WTC11 (cell line): ENCODE measurements around the gene RPAIN. TPM values are rescaled to one million over a fixed set of nuclear protein-coding genes. Genes with fewer than 3 reads are reported as not detected.

Experiments
- ATAC-seq: fragments of 200-7000 bp; cut with Tn5 transposase; 2 replicates; pipeline ENCODE4 v1.10.0; 2021; ENCODE audit warnings: mild to moderate bottlenecking, moderate library complexity
- CTCF ChIA-PET: fragments of 300-600 bp; sonication (Branson Sonifier 250); formaldehyde crosslinking; loops from one replicate; lab custom pipeline; 2021; ENCODE audit warnings: antibody characterized with exemption; lab: Charles Lee
- POLR2A ChIA-PET: fragments of 350-600 bp; sonication (Branson Sonifier 250); formaldehyde crosslinking; loops from one replicate; lab custom pipeline; 2021; ENCODE audit warnings: antibody characterized with exemption; lab: Charles Lee
- DNase-seq: peaks from one replicate; pipeline ENCODE4 v3.0.0; 2021; ENCODE audit warnings: low spot score
- H3K27ac Mint-ChIP-seq: 2 replicates; pipeline ENCODE4 v1.8.0; 2021; ENCODE audit warnings: mixed read lengths
- H3K27me3 Mint-ChIP-seq: 2 replicates; pipeline ENCODE4 v1.8.0; 2021; ENCODE audit warnings: low read depth, mild to moderate bottlenecking, moderate library complexity, mixed read lengths
- H3K36me3 Mint-ChIP-seq: 2 replicates; pipeline ENCODE4 v1.8.0; 2021; ENCODE audit warnings: mixed read lengths
- H3K4me1 Mint-ChIP-seq: 2 replicates; pipeline ENCODE4 v1.8.0; 2022; ENCODE audit warnings: mixed read lengths
- H3K4me3 Mint-ChIP-seq: 2 replicates; pipeline ENCODE4 v1.8.0; 2021; ENCODE audit warnings: mild to moderate bottlenecking, moderate library complexity, mixed read lengths
- H3K9me3 Mint-ChIP-seq: 2 replicates; pipeline ENCODE4 v1.8.0; 2021; ENCODE audit warnings: mixed read lengths
- CBFB ChIP-seq: sonication (generic); formaldehyde crosslinking; IDR thresholded peaks from 2 replicates; pipeline ENCODE4 v1.8.1; 2022; ENCODE audit warnings: mild to moderate bottlenecking, low read depth, missing genetic modification reagents
- CREM ChIP-seq: sonication (generic); formaldehyde crosslinking; IDR thresholded peaks from 2 replicates; pipeline ENCODE4 v1.8.1; 2022; ENCODE audit warnings: mild to moderate bottlenecking, missing genetic modification reagents, moderate library complexity
- ETV6 ChIP-seq: sonication (generic); formaldehyde crosslinking; IDR thresholded peaks from 2 replicates; pipeline ENCODE4 v1.8.1; 2022; ENCODE audit warnings: mild to moderate bottlenecking, missing genetic modification reagents
- FOXP1 ChIP-seq: sonication (generic); formaldehyde crosslinking; IDR thresholded peaks from 2 replicates; pipeline ENCODE4 v1.8.0; 2022; ENCODE audit warnings: missing genetic modification reagents, mild to moderate bottlenecking, moderate library complexity, borderline replicate concordance
- IRF2 ChIP-seq: sonication (generic); formaldehyde crosslinking; IDR thresholded peaks from 2 replicates; pipeline ENCODE4 v1.8.0; 2022; ENCODE audit warnings: low read depth, missing genetic modification reagents, borderline replicate concordance
- JUN ChIP-seq: sonication (generic); formaldehyde crosslinking; IDR thresholded peaks from 2 replicates; pipeline ENCODE4 v1.8.0; 2023; ENCODE audit warnings: mild to moderate bottlenecking, missing genetic modification reagents
- NR2C2 ChIP-seq: sonication (generic); formaldehyde crosslinking; IDR thresholded peaks from 2 replicates; pipeline ENCODE4 v1.8.0; 2022; ENCODE audit warnings: mild to moderate bottlenecking, missing genetic modification reagents
- NR3C1 ChIP-seq: sonication (generic); formaldehyde crosslinking; conservative IDR thresholded peaks from 2 replicates; pipeline ENCODE4 v1.8.1; 2023; ENCODE audit warnings: low read depth, mild to moderate bottlenecking, missing genetic modification reagents
- RORB ChIP-seq: fragments of 250-450 bp; sonication (Bioruptor Pico); IDR thresholded peaks from 2 replicates; pipeline ENCODE4 v1.9.0; 2021; ENCODE audit warnings: mild to moderate bottlenecking
- total RNA-seq: library from RNA; stranded (reverse); gene quantifications from 3 replicates; pipeline ENCODE4 v1.2.3, GENCODE V29; 2021
- TF ChIP-seq, protein P1 (sequence below): sonication (generic); formaldehyde crosslinking; IDR thresholded peaks from 2 replicates; pipeline ENCODE4 v1.8.1; 2023; ENCODE audit warnings: mild to moderate bottlenecking, missing genetic modification reagents, borderline replicate concordance
- TF ChIP-seq, protein P2 (sequence below): sonication (generic); formaldehyde crosslinking; IDR thresholded peaks from 2 replicates; pipeline ENCODE4 v1.8.0; 2022; ENCODE audit warnings: mild to moderate bottlenecking, missing genetic modification reagents
- TF ChIP-seq, protein P3 (sequence below): sonication (generic); formaldehyde crosslinking; IDR thresholded peaks from 2 replicates; pipeline ENCODE4 v1.8.1; 2023; ENCODE audit warnings: mild to moderate bottlenecking, missing genetic modification reagents, moderate library complexity
- TF ChIP-seq, protein P4 (sequence below): sonication (generic); formaldehyde crosslinking; IDR thresholded peaks from 2 replicates; pipeline ENCODE4 v1.8.0; 2023; ENCODE audit warnings: missing genetic modification reagents
- TF ChIP-seq, protein P5 (sequence below): sonication (generic); formaldehyde crosslinking; IDR thresholded peaks from 2 replicates; pipeline ENCODE4 v1.8.1; 2023; ENCODE audit warnings: mild to moderate bottlenecking, missing genetic modification reagents

Gene RPAIN
- total RNA-seq, 1 experiment from 2014 or later, result 67.8 TPM

DNA sequence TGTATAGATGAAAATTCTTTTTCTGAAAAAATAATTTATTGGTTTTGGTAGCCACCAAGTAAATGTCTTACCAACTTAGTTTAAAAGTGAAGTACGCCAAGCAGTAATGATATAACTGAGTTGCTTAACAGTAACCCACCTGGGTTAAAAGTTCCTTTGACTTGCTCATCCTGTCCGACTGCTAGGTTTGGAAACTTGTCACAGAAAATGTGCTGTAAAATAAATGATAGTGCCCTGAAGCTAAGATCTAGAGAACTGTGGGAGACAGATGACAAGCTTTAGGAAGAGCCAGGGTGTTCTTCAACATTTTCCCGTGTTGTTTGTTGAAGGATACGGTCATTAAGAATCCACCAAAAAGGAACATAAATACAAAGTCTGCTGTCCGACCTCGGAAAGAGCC, 61.0 kb downstream of the RPAIN start (continued):
- TF ChIP-seq, protein P1, sequence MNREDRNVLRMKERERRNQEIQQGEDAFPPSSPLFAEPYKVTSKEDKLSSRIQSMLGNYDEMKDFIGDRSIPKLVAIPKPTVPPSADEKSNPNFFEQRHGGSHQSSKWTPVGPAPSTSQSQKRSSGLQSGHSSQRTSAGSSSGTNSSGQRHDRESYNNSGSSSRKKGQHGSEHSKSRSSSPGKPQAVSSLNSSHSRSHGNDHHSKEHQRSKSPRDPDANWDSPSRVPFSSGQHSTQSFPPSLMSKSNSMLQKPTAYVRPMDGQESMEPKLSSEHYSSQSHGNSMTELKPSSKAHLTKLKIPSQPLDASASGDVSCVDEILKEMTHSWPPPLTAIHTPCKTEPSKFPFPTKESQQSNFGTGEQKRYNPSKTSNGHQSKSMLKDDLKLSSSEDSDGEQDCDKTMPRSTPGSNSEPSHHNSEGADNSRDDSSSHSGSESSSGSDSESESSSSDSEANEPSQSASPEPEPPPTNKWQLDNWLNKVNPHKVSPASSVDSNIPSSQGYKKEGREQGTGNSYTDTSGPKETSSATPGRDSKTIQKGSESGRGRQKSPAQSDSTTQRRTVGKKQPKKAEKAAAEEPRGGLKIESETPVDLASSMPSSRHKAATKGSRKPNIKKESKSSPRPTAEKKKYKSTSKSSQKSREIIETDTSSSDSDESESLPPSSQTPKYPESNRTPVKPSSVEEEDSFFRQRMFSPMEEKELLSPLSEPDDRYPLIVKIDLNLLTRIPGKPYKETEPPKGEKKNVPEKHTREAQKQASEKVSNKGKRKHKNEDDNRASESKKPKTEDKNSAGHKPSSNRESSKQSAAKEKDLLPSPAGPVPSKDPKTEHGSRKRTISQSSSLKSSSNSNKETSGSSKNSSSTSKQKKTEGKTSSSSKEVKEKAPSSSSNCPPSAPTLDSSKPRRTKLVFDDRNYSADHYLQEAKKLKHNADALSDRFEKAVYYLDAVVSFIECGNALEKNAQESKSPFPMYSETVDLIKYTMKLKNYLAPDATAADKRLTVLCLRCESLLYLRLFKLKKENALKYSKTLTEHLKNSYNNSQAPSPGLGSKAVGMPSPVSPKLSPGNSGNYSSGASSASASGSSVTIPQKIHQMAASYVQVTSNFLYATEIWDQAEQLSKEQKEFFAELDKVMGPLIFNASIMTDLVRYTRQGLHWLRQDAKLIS (CRISPR knock-in tag), result no peak
- TF ChIP-seq, protein P2, sequence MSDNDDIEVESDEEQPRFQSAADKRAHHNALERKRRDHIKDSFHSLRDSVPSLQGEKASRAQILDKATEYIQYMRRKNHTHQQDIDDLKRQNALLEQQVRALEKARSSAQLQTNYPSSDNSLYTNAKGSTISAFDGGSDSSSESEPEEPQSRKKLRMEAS (CRISPR knock-in tag), result no peak
- TF ChIP-seq NR2C2 (CRISPR knock-in tag), result no peak
- TF ChIP-seq, protein P3, sequence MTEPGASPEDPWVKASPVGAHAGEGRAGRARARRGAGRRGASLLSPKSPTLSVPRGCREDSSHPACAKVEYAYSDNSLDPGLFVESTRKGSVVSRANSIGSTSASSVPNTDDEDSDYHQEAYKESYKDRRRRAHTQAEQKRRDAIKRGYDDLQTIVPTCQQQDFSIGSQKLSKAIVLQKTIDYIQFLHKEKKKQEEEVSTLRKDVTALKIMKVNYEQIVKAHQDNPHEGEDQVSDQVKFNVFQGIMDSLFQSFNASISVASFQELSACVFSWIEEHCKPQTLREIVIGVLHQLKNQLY, result no peak

DNA sequence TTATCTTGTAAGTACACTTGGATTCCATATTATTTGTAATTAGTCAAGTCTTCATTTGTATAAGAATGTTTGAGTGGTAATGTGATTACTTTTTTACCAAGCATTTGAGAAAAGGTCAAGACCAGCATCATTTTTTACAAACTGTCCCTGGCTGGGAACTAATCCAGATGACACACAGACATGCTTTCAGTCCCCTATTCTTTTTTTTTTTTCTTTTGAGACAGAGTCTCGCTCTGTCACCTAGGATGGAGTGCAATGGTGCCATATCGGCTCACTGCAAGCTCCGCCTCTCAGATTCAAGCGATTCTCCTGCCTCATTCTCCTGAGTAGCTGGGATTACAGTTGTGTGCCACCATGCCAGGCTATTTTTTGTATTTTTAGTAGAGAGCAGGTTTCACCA, 61.5 kb downstream of the RPAIN start:
- peaks cover 4% of the 10 kb centered on the region; the same call in 1 of the 2 replicates for H3K9me3 Mint-ChIP-seq
- peaks cover 66% of the 10 kb centered on the region for H3K36me3 Mint-ChIP-seq
- POLR2A ChIA-PET, result no interaction called here

More for the DNA sequence above, 61.5 kb downstream of the RPAIN start:
- TF ChIP-seq JUN (CRISPR knock-in tag), result no peak
- TF ChIP-seq IRF2 (CRISPR knock-in tag), result no peak
- TF ChIP-seq, protein P4, sequence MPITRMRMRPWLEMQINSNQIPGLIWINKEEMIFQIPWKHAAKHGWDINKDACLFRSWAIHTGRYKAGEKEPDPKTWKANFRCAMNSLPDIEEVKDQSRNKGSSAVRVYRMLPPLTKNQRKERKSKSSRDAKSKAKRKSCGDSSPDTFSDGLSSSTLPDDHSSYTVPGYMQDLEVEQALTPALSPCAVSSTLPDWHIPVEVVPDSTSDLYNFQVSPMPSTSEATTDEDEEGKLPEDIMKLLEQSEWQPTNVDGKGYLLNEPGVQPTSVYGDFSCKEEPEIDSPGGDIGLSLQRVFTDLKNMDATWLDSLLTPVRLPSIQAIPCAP (CRISPR knock-in tag), result no peak
- TF ChIP-seq CBFB (CRISPR knock-in tag), result no peak
- TF ChIP-seq CREM, result no peak
- no peak for TF ChIP-seq NR3C1 (CRISPR knock-in tag)
- TF ChIP-seq FOXP1 (CRISPR knock-in tag), result no peak
- no peak for TF ChIP-seq RORB (CRISPR knock-in tag)
- TF ChIP-seq, protein P5, sequence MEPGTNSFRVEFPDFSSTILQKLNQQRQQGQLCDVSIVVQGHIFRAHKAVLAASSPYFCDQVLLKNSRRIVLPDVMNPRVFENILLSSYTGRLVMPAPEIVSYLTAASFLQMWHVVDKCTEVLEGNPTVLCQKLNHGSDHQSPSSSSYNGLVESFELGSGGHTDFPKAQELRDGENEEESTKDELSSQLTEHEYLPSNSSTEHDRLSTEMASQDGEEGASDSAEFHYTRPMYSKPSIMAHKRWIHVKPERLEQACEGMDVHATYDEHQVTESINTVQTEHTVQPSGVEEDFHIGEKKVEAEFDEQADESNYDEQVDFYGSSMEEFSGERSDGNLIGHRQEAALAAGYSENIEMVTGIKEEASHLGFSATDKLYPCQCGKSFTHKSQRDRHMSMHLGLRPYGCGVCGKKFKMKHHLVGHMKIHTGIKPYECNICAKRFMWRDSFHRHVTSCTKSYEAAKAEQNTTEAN, result no peak
- no peak for TF ChIP-seq ETV6 (CRISPR knock-in tag)
- CTCF ChIA-PET, result interaction anchor here (0.7 to 1.2 kb wide), 2 partner anchors 43 to 361 kb away, joined by 3 to 4 read pairs; partner anchors contain the start of gene C1QBP
- no peaks in the 10 kb centered on the region for H3K27me3 Mint-ChIP-seq
- no peak for DNase-seq
- no peak overlapping the region for H3K4me3 Mint-ChIP-seq
- no peak overlapping the region for H3K27ac Mint-ChIP-seq
- no peak for ATAC-seq
- peaks cover 10% of the 10 kb centered on the region for H3K4me1 Mint-ChIP-seq

Other genes with a start within 250 kb of the RPAIN start
- gene ZNF594, start 228.3 kb upstream of the RPAIN start, total RNA-seq, result 9.5 to 11.6 TPM (median 10.1 TPM) in 3 replicates
- gene SCIMP, start 185.3 kb upstream of the RPAIN start, total RNA-seq, result not detected in 3 replicates
- 37.7 to 42.0 TPM (median 40.9 TPM) in 3 replicates for gene RABEP1, start 137.9 kb upstream of the RPAIN start, total RNA-seq
- 63.0 to 87.7 TPM (median 65.4 TPM) in 3 replicates for gene NUP88, start 520 bp upstream of the RPAIN start, total RNA-seq
- 377 to 429 TPM (median 382 TPM) in 3 replicates for gene C1QBP, start 19.0 kb downstream of the RPAIN start, total RNA-seq
- gene DHX33, start 48.8 kb downstream of the RPAIN start, total RNA-seq, result 46.1 to 56.3 TPM (median 47.9 TPM) in 3 replicates
- 39.1 to 47.1 TPM (median 39.4 TPM) in 3 replicates for gene DERL2, start 66.0 kb downstream of the RPAIN start, total RNA-seq
- gene MIS12, start 66.4 kb downstream of the RPAIN start, total RNA-seq, result 22.6 to 25.5 TPM (median 24.8 TPM) in 3 replicates
- 16.6 to 17.9 TPM (median 17.6 TPM) in 3 replicates for gene NLRP1, start 164.3 kb downstream of the RPAIN start, total RNA-seq